Measurements from ENCODE around the gene CBL.

CBL gene

DNA sequence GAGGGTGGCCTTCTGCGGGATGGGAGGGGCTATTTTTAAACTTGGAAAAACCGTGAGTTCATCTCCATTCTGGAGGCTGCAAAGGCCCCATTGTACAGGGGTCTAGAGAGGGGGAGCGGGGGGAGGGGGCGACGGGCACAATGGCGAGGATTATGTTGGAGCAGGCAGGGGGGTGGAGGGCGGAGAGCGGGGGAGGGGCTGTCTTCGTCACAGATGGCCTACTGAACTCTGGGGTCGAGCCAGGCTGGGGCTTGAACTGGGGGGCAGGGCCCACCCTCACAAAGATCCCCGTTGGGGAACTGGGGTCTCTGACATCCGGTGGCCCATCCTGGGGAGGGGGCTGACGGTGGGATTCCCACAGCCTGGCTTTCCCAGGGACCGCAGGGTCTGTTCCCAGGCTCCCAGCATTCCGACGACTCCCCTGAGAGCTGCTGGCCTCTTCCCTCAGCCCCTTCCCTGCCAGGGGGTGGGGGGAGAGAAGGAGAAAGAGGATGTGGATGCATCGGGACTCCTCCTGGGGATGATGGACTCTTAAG, 114.2 kb downstream of the CBL start:
- H3K27me3 ChIP-seq = no peaks in the 10 kb centered on the region
- TF ChIP-seq, protein P1, sequence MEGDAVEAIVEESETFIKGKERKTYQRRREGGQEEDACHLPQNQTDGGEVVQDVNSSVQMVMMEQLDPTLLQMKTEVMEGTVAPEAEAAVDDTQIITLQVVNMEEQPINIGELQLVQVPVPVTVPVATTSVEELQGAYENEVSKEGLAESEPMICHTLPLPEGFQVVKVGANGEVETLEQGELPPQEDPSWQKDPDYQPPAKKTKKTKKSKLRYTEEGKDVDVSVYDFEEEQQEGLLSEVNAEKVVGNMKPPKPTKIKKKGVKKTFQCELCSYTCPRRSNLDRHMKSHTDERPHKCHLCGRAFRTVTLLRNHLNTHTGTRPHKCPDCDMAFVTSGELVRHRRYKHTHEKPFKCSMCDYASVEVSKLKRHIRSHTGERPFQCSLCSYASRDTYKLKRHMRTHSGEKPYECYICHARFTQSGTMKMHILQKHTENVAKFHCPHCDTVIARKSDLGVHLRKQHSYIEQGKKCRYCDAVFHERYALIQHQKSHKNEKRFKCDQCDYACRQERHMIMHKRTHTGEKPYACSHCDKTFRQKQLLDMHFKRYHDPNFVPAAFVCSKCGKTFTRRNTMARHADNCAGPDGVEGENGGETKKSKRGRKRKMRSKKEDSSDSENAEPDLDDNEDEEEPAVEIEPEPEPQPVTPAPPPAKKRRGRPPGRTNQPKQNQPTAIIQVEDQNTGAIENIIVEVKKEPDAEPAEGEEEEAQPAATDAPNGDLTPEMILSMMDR (IDR thresholded peaks at IDR 0.05; ENCODE audit: low read depth, low read length) = no peak
- no peak for DNase-seq
- no peaks in the 10 kb centered on the region for H3K9me3 ChIP-seq
- H3K4me1 ChIP-seq = peaks cover 21% of the 10 kb centered on the region
- H3K4me3 ChIP-seq (ENCODE audit: low read depth, low read length) = no peak overlapping the region
- no peaks in the 10 kb centered on the region for H3K36me3 ChIP-seq

DNA sequence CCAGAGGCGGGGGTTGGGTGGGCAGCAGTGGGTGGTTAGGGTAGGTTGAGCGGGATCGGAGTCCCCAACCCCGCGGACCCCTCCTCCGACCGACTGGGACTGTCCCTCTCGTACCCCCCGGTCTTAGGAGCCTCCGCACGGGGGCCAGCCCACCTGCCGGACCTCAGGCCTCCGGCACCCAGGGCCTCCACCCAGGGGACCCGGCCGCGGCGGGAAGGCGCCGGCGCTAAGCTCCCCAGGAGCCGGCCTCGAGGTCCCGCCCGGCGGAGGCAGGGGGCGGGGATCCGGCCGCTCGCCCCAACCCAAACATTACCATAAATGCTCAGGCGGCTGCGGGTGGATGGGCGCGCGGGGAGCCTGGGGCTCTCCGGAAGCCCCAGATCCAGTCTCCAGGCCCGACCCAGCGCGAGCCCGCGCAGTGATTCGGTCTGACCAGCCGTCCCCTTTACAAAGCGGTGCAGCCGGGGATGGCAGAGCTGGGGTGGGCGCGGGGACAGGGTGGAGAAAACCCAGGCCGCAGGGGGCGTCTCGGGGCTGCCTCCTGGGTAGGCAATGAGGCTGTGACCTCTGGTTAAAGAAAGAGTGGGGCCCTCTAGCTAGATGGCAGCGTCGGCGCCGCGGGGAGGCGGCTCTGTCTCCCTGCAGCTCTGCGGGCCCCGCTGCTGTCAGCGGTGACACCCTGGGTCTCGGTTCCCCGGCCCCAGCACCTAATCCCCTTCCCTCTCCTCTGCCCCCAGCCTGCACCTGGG, 114.8 kb downstream of the CBL start:
- TF ChIP-seq, protein P1 (IDR thresholded peaks at IDR 0.05; ENCODE audit: low read depth, low read length) = no peak
- Histone ChIP-seq H3K4me3 (ENCODE audit: low read depth, low read length) (no peak overlapping the region), H3K4me1 (peaks cover 21% of the 10 kb centered on the region), H3K9me3 (no peaks in the 10 kb centered on the region), H3K36me3 (no peaks in the 10 kb centered on the region), H3K27me3 (no peaks in the 10 kb centered on the region)
- no peak for DNase-seq

DNA sequence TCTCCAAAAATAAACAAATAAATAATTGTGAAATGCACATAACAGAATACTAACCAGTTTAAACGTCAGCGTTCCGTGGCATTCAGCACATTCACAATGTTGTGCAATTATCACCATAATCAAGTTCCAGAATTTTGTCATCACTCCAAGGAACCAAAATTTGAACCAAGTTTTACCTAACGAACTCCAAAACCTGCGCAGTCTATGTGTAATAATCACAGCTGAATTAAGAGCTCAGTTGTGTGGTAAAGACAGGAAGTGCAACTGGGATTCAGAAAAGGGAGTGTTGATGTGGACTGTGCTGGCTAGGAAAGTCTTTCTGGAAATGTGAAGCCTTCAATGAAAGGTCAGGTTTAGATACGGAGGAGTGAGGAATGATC, 116.2 kb downstream of the CBL start:
- Histone ChIP-seq H3K4me3 (ENCODE audit: low read depth, low read length) (no peak overlapping the region), H3K27me3 (no peaks in the 10 kb centered on the region), H3K4me1 (peaks cover 20% of the 10 kb centered on the region), H3K36me3 (no peaks in the 10 kb centered on the region), H3K9me3 (no peaks in the 10 kb centered on the region)
- DNase-seq = no peak
- TF ChIP-seq, protein P1 (IDR thresholded peaks at IDR 0.05; ENCODE audit: low read depth, low read length) = no peak; the same call in 1 of the 2 replicates

DNA sequence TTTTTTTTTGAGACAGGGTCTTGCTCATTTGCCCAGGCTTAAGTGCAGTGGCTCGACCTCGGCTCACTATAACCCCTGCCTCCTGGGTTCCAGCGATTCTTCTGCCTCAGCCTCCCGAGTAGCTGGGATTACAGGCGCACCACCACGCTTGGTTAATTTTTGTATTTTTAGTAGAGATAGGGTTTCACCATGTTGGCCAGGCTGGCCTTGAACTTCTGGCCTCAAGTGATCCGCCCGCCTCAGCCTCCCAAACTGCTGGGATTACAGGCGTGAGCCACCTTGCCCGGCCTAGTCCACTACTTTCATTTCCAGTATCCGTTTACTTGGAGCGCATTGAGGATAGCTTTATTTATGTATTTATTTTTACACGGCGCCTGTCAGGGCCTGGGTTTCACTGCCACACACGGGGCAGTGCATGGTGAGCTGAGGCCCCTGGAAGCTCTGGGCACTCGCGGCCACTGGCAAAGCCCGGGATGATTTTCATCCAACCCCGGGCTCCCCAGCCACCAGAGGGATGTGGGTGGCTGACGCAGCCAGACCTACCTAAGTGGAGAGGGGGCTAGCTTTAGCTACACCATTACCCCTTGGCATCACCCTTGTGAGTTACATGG, 116.9 kb downstream of the CBL start:
- H3K4me3 ChIP-seq (ENCODE audit: low read depth, low read length) = no peak overlapping the region
- H3K36me3 ChIP-seq = no peaks in the 10 kb centered on the region
- no peaks in the 10 kb centered on the region for H3K27me3 ChIP-seq
- H3K4me1 ChIP-seq = peaks cover 15% of the 10 kb centered on the region
- TF ChIP-seq, protein P1 (IDR thresholded peaks at IDR 0.05; ENCODE audit: low read depth, low read length) = no peak
- no peaks in the 10 kb centered on the region for H3K9me3 ChIP-seq
- no peak for DNase-seq

DNA sequence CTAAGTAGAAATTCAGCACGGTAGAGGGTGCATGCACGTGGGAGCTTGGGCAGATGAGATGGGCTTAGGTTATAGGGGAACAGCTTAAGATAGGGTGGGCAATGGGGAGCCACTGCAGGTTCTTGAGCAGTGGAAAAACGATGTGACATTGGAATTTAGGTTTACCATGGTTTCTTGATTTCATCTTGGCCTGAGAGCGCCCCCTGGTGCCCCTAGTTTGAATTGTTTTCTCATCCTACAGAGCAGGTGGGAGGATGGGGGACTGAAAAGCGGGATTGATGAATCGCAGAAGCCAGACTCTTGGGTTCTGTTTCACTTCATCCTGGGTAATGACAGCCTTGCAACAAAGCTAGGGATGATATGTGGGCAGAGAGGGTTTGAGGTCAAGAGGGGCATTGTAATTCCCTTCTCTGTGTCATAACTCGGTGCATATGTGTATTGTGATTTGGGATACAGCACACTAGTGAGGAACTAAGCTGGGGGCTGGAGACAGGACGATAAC, 117.4 kb downstream of the CBL start:
- DNase-seq = peak; percentile 89
- H3K4me3 ChIP-seq (ENCODE audit: low read depth, low read length) = no peak overlapping the region
- TF ChIP-seq, protein P1 (IDR thresholded peaks at IDR 0.05; ENCODE audit: low read depth, low read length) = peak; percentile 88

DNA sequence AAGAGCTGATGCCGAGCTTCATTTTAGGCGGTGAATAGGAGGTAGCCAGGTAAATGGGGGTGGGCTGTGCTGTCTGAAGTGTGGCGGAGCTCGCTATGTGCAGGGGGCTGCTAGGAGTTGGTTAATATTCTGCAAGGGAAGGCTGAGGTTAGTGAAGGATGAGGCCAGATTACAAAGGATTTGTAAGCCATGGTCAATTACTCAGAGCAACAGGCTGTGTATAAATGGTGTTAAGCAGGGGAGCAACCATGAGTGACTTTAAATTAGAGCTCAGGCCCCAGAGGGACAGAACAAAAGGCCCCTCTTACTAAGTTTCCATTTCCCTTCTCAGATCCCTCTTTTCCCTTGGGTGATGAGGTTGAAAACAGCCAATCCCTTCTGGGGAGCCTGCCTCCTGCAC, 118.0 kb downstream of the CBL start:
- Histone ChIP-seq H3K36me3 (no peaks in the 10 kb centered on the region), H3K9me3 (no peaks in the 10 kb centered on the region), H3K27me3 (no peaks in the 10 kb centered on the region), H3K4me3 (ENCODE audit: low read depth, low read length) (no peak overlapping the region), H3K4me1 (peaks cover 5% of the 10 kb centered on the region)
- DNase-seq = no peak
- TF ChIP-seq, protein P1 (IDR thresholded peaks at IDR 0.05; ENCODE audit: low read depth, low read length) = no peak

More for the DNA sequence above, 117.4 kb downstream of the CBL start:
- H3K9me3 ChIP-seq = no peaks in the 10 kb centered on the region
- H3K27me3 ChIP-seq = no peaks in the 10 kb centered on the region
- H3K36me3 ChIP-seq = no peaks in the 10 kb centered on the region
- H3K4me1 ChIP-seq = peaks cover 9% of the 10 kb centered on the region
